22Rv1 (cell line): ENCODE results near the gene POLN.

ENCODE experiments used
- H3K27ac ChIP-seq: fragments of 450-650 bp; 2 replicates; pipeline ENCODE4 v1.5.1; 2017
- CTCF ChIP-seq: fragments of 450-650 bp; IDR thresholded peaks from 2 replicates; pipeline ENCODE4 v1.5.1; 2017; ENCODE audit warnings: mild to moderate bottlenecking
- ZFX ChIP-seq: fragments of 450-650 bp; IDR thresholded peaks from 2 replicates; pipeline ENCODE4 v1.6.1; 2017; ENCODE audit warnings: antibody characterized with exemption, borderline replicate concordance

POLN gene

DNA sequence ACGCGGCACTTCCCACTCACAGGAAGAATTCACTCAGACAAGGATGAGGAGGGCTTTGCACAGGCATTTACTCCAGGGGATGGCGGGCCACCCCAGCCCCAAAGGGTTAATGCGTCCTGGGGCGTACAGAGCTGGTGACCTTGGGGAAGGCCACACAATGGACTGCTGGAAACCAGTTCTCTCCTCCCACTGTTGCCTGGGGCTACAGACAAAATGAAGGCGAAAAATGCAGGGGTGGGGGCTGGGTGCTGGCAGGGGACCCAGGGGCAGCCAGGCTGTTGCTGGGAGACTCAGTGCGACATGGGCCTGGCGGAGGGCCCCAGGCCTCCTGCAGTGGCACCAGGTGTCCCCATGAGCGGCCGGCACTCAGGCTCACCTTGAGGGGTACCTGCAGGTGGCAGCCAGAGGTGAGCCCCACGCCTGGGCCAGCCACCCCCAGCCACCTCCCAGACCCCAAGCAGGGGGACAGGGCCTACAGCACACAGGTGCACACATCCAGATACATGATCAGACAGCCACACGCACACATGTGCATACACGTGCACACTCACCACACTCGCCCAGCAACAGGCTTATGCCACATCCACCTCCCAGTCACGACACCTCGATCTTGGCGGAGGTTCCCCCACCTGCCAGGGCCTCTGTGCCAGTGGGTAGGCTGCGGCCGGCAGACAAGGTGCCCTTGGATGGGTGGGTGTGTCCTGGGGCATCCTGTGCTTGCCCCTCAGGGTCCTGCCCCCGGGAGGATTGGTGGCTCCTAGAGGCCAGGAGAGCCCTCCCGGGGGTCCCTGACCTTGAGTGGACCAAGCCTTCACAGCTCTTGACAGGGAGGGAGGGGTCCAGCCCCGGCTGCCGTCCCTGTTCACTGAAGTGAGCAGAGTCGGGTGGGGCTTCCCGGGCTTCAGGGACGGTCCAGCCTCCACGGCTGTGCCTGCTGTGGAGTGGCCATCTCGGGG, 169.7 kb downstream of the POLN start:
- TF ChIP-seq CTCF (no peak), ZFX (no peak)
- H3K27ac ChIP-seq: no peak overlapping the region

- H3K27ac ChIP-seq: no peak overlapping the region
- TF ChIP-seq CTCF: no peak
- TF ChIP-seq ZFX: no peak
These were observed 170.5 kb downstream of the POLN start for GRCh38 chr4:2071252-2071911.

DNA sequence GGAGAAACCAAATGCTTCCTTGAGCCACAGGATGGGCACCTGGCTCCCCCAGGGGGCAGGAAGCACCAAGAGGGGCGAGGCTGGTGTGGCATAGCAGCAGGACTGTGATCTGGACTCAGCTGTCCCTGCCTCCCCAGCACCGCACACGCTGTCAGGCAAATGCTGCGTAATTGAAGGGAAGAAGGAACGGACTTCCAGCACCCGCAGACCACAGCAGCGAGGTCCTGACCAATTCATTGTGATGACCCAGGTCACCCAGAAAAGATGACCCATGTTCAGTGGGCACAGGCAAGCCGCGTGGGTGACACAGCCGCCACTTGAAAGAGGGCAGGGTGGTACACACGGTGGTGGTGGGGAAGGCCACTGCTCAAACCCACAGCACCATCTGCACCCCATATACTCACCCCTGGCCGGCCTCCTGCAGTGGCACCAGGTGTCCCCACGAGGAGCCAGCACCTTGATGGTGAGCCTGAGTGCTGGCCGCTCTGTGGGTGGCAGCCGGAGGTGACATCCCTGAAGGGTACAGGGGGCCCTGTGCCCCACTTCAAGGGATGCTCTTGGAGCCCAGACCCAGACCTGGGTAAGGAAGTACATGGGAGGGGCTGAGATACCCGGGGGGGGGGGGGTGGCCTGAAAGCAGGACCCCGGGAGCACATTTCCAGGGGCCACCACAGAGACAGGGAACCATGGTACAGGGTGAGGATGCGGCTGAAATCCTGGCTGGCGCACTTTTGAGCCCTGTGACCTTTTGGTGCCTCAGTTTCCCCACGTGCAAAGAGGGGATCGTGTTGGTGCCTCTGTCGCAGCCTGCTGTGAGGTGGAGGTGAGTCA, 171.3 kb downstream of the POLN start:
- no peak overlapping the region for H3K27ac ChIP-seq
- TF ChIP-seq ZFX: no peak
- TF ChIP-seq CTCF: no peak

- no peak overlapping the region for H3K27ac ChIP-seq
- TF ChIP-seq CTCF (no peak), ZFX (no peak)
These were observed 171.9 kb downstream of the POLN start for GRCh38 chr4:2069986-2070385.

DNA sequence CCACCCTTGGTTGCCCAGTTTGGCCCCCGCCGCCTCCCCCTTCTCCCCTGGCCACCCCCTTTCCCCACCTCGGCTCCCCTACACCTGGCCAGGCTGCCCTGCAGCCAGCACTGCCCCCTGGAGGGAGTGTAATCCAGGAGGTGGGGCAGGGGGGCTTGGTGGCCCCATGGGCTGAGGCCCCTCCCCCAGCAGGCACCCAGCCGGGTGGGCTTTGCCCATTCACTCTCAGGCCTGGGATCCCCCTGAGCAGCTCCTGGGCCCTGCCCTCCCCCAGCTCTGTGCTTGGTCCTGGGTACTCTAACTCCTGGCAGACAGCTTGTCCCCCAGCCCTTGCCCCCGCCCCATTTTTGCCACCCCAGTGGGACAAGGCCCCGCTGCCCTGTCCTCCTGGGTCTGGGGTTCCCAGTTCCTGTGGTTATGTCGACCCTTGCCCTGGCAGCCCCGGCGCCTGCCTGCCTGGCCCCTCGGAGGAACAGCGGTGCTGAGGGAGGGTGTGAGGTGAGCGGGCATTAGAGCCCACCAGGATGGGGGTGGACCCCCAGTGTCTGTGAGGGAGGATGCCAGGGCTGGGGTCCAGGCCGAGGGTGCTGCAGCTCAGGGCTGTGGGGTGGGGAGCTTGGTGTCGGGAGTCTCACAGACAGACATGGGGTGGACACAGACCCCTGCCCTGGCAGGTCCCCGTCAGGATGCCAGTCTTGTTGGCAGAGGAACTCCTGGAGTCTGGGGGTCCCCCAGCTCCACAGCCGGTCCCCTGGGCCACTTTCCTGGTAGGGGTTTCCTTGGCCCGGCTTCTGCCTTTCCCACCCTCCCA, 172.6 kb downstream of the POLN start:
- no peak overlapping the region for H3K27ac ChIP-seq
- no peak for TF ChIP-seq ZFX
- TF ChIP-seq CTCF: no peak

DNA sequence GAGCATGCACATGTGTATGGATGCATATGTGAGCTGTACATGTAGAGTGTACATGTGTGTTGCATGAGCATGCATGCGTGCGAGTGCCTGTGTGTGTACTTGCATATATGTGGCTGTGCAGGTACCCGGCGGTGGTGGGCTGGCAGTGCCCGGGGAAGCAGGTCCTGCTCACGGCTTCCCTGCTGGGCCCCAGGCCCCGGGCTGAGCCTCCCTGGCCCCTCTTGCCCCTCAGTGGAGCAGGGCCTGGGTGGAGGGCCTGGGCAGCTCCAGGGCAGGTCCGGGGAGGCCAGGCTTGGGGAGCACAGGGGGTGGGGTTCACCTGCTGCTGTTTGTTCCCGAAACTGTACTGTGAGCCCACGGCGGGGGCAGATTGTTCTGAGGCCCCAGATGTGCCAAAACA, 173.4 kb downstream of the POLN start:
- TF ChIP-seq CTCF (no peak), ZFX (no peak)
- no peak overlapping the region for H3K27ac ChIP-seq
